HCT116 (cell line): Measurements from ENCODE around the gene EYA3. TPM values are rescaled to one million over a fixed set of nuclear protein-coding genes. Genes with fewer than 3 reads are reported as not detected.

Experiments used
- ATAC-seq: fragments of 200-7000 bp; cut with Tn5 transposase; 2 replicates; pipeline ENCODE4 v1.9.1; 2020; ENCODE audit warnings: mild to moderate bottlenecking, moderate library complexity
- BruUV-seq: library from RNA; stranded (reverse); fragments of 400-500 nt; replicated peaks from 2 replicates; lab custom pipeline; 2021; lab: Mats Ljungman, UMichigan
- CTCF ChIA-PET: fragments of 300-600 bp; sonication (Branson Sonifier 250); formaldehyde crosslinking; loops from one replicate; lab custom pipeline; 2021; ENCODE audit warnings: antibody characterized with exemption; lab: Charles Lee
- POLR2A ChIA-PET: fragments of 300-600, 350-600 bp; sonication (Branson Sonifier 250); formaldehyde crosslinking; loops from one replicate; lab custom pipeline; 2021; ENCODE audit warnings: antibody characterized with exemption; lab: Charles Lee
- RAD21 ChIA-PET, 2 experiments: fragments of 300-600 bp; sonication (Branson Sonifier 250); formaldehyde crosslinking; loops; one replicate each; lab custom pipeline; 2023; ENCODE audit warnings: low total read pairs in 2 of 2; ENCODE audit not compliant: uncharacterized antibody in 2 of 2, unreplicated experiment in 2 of 2, low non-redundant PET in 1 of 2; lab: Charles Lee
- DNase-seq: peaks from one replicate; pipeline ENCODE4 v3.0.0-alpha.2; 2010; ENCODE audit warnings: low read depth, low spot score
- H2AFZ ChIP-seq: fragments of 200-600 bp; shearing (Covaris generic), sonication (generic); 2 replicates; pipeline ENCODE4 v1.6.1; 2017; ENCODE audit warnings: low read depth, mixed run types, mixed read lengths, antibody characterized with exemption, low read length; ENCODE audit not compliant: poor library complexity, severe bottlenecking
- H3K27ac ChIP-seq: 2 replicates; pipeline ENCODE4 v1.5.1; 2012; ENCODE audit warnings: low read depth, low read length
- H3K27me3 ChIP-seq: fragments of 200-600 bp; sonication (generic); 2 replicates; pipeline ENCODE4 v1.6.1; 2016; ENCODE audit warnings: mixed run types, low read length, mixed read lengths; ENCODE audit not compliant: insufficient read depth
- H3K36me3 ChIP-seq, 2 experiments: fragments of 200-500 bp in 1 of 2; fragments of 200-600 bp in 1 of 2; sonication (Bioruptor generic) in 1 of 2; sonication (generic) in 1 of 2; 2 replicates each; pipeline versions ENCODE4 v1.5.1 to v1.6.1; 2014 to 2016; ENCODE audit warnings: low read length in 2 of 2, inconsistent platforms in 1 of 2, mixed read lengths in 1 of 2, mixed run types in 1 of 2; ENCODE audit not compliant: insufficient read depth in 2 of 2, control insufficient read depth in 1 of 2
- H3K4me1 ChIP-seq, 2 experiments: fragments of 200-600 bp in 1 of 2; sonication (generic) in 1 of 2; 2 replicates each; pipeline versions ENCODE4 v1.5.1 to v1.6.1; 2012 to 2017; ENCODE audit warnings: low read length in 2 of 2, inconsistent platforms in 1 of 2, mild to moderate bottlenecking in 1 of 2, mixed read lengths in 1 of 2, mixed run types in 1 of 2, moderate library complexity in 1 of 2; ENCODE audit not compliant: insufficient read depth in 2 of 2, control insufficient read depth in 1 of 2
- H3K4me2 ChIP-seq: fragments of 200-600 bp; sonication (generic); 2 replicates; pipeline ENCODE4 v1.6.1; 2017; ENCODE audit warnings: mixed run types, low read length, mixed read lengths
- H3K4me3 ChIP-seq, 2 experiments: fragments of 200-600 bp in 1 of 2; sonication (generic) in 1 of 2; replicated peaks in 1 of 2; 2 replicates each; pipeline ENCODE4 v1.5.1; 2011 to 2016; ENCODE audit warnings: low read length in 2 of 2, control low read depth in 1 of 2, low read depth in 1 of 2, mild to moderate bottlenecking in 1 of 2, mixed read lengths in 1 of 2, mixed run types in 1 of 2
- H3K79me2 ChIP-seq: fragments of 200-600 bp; sonication (generic); 2 replicates; pipeline ENCODE4 v1.6.1; 2017; ENCODE audit warnings: mild to moderate bottlenecking, mixed run types, low read length, moderate library complexity, mixed read lengths; ENCODE audit not compliant: insufficient read depth
- H3K9ac ChIP-seq: fragments of 200-600 bp; sonication (generic); 2 replicates; pipeline ENCODE4 v1.6.1; 2016; ENCODE audit warnings: low read length, mixed read lengths
- H3K9me2 ChIP-seq: fragments of 200-600 bp; sonication (generic), shearing (Covaris generic); 2 replicates; pipeline ENCODE4 v1.6.1; 2017; ENCODE audit warnings: mixed run types, mild to moderate bottlenecking, moderate library complexity; ENCODE audit not compliant: insufficient read depth
- H3K9me3 ChIP-seq, 2 experiments: fragments of 200-500 bp in 1 of 2; fragments of 200-600 bp in 1 of 2; sonication (Bioruptor generic) in 1 of 2; sonication (generic) in 1 of 2; 2 replicates each; pipeline ENCODE4 v1.6.1; 2014 to 2017; ENCODE audit warnings: low read length in 2 of 2, mixed read lengths in 2 of 2, inconsistent platforms in 1 of 2, low read depth in 1 of 2, mild to moderate bottlenecking in 1 of 2, mixed run types in 1 of 2, moderate library complexity in 1 of 2; ENCODE audit not compliant: control insufficient read depth in 1 of 2, insufficient read depth in 1 of 2
- H4K20me1 ChIP-seq: fragments of 200-600 bp; sonication (generic), shearing (Covaris generic); 2 replicates; pipeline ENCODE4 v1.6.1; 2017; ENCODE audit warnings: mixed run types, mild to moderate bottlenecking, moderate library complexity; ENCODE audit not compliant: insufficient read depth
- ATF3 ChIP-seq: IDR thresholded peaks from 2 replicates; pipeline ENCODE4 v1.6.1; 2012
- CTCF ChIP-seq, 3 experiments: fragments of 200-600 bp in 1 of 3; sonication (generic) in 1 of 3; IDR thresholded peaks in 2 of 3; conservative IDR thresholded peaks in 1 of 3; 2 replicates each; pipeline ENCODE4 v1.5.1; 2012 to 2017; ENCODE audit warnings: low read depth in 2 of 3, low read length in 2 of 3, antibody characterized with exemption in 1 of 3, borderline replicate concordance in 1 of 3, control low read depth in 1 of 3, mild to moderate bottlenecking in 1 of 3, mixed read lengths in 1 of 3, mixed run types in 1 of 3, moderate library complexity in 1 of 3; ENCODE audit not compliant: insufficient read depth in 1 of 3
- EZH2 ChIP-seq: fragments of 200-600 bp; sonication (generic); IDR thresholded peaks from 2 replicates; pipeline ENCODE4 v1.6.1; 2017; ENCODE audit warnings: antibody characterized with exemption, mixed run types
- FOSL1 ChIP-seq: IDR thresholded peaks from 2 replicates; pipeline ENCODE4 v1.6.1; 2012; ENCODE audit warnings: low read depth
- JUND ChIP-seq: IDR thresholded peaks from 2 replicates; pipeline ENCODE4 v1.6.1; 2012
- POLR2A ChIP-seq: IDR thresholded peaks from 2 replicates; pipeline ENCODE4 v1.7.0; 2011; ENCODE audit warnings: borderline replicate concordance; ENCODE audit not compliant: insufficient read depth, insufficient read length; ENCODE audit errors: extremely low read depth
- SRF ChIP-seq: IDR thresholded peaks from 2 replicates; pipeline ENCODE4 v1.6.1; 2012; ENCODE audit warnings: low read depth
- TCF7L2 ChIP-seq: IDR thresholded peaks from 2 replicates; pipeline ENCODE4 v1.7.0; 2011; ENCODE audit warnings: borderline replicate concordance, inconsistent platforms; ENCODE audit not compliant: insufficient read depth, insufficient read length; ENCODE audit errors: extremely low read depth
- ZFX ChIP-seq: fragments of 450-650 bp; IDR thresholded peaks from 2 replicates; pipeline ENCODE4 v1.6.1; 2017
- intact Hi-C: fragments of 100-400 bp; cut with micrococcal nuclease; formaldehyde crosslinking; loops from 2 replicates; pipeline ENCODE4 v1.10.0; 2022
- total RNA-seq: library from RNA; stranded (reverse); gene quantifications from one replicate; pipeline ENCODE4 v1.2.1, GENCODE V29; 2021; ENCODE audit not compliant: unreplicated experiment

The EYA3 gene
- total RNA-seq, 1 experiment from 2014 or later: 25.9 TPM

- TF ChIP-seq CTCF (IDR thresholded peaks at IDR 0.05 in 2 of 3, conservative IDR thresholded peaks at IDR 0.05 in 1 of 3; ENCODE audit: borderline replicate concordance in 1 of 3, insufficient read depth in 1 of 3, low read depth in 2 of 3, low read length in 2 of 3): no peak
- no peak for TF ChIP-seq ATF3
- no peak for TF ChIP-seq FOSL1
- no peak for TF ChIP-seq TCF7L2
- TF ChIP-seq JUND: no peak
Measured at GRCh38 chr1:28071813-28072212, 16.6 kb downstream of the EYA3 start (continued).

- no peak overlapping the region for H3K27ac ChIP-seq
- no peaks in the 10 kb centered on the region for H3K9me2 ChIP-seq
- DNase-seq: no peak
- H3K36me3 ChIP-seq: 0 out of 4 replicates have a peak, but pooled peaks cover 0 to 2% of the 10 kb centered on the region in 2 experiments
- CTCF ChIA-PET: no interaction called here
- TF ChIP-seq SRF (no peak), ZFX (no peak), POLR2A (no peak), EZH2 (no peak), CTCF (IDR thresholded peaks at IDR 0.05 in 2 of 3, conservative IDR thresholded peaks at IDR 0.05 in 1 of 3; ENCODE audit: borderline replicate concordance in 1 of 3, insufficient read depth in 1 of 3, low read depth in 2 of 3, low read length in 2 of 3) (no peak)
- intact Hi-C loops: no loop called here
- no peak for ATAC-seq
- no peak overlapping the region for H3K9ac ChIP-seq
- BruUV-seq: no TSS peak
- no peaks in the 10 kb centered on the region for H3K27me3 ChIP-seq
- H3K9me3 ChIP-seq: no peaks in the 10 kb centered on the region
- H3K79me2 ChIP-seq: peaks cover 79% of the 10 kb centered on the region
- peaks cover 0 to 1% of the 10 kb centered on the region in 2 experiments; a peak in 1 of 4 replicates for H3K4me1 ChIP-seq
- RAD21 ChIA-PET: interaction anchor here in 1 of 2 experiments (0.6 kb wide), 1 partner anchor 201 kb away, joined by 4 read pairs; no protein-coding TSS in a partner anchor
- POLR2A ChIA-PET: no interaction called here
- no peak overlapping the region for H3K4me2 ChIP-seq
- H3K4me3 ChIP-seq: no peak overlapping the region
- no peak overlapping the region for H2AFZ ChIP-seq
- peaks cover 8% of the 10 kb centered on the region; the same call in 1 of the 2 replicates for H4K20me1 ChIP-seq
Measured at GRCh38 chr1:28070725-28071593, 17.5 kb downstream of the EYA3 start.
